AG04449 (cell line): Measurements from ENCODE around the gene CUEDC1.

ENCODE experiments used
- CTCF ChIA-PET: fragments of 350-600 bp; formaldehyde crosslinking; extraction: SDS; loops from one replicate; lab custom pipeline; 2021; ENCODE audit warnings: antibody characterized with exemption; lab: Yijun Ruan, JAX
- POLR2A ChIA-PET: fragments of 400-600, 350-600 bp; formaldehyde crosslinking; extraction: SDS; loops from one replicate; lab custom pipeline; 2020; ENCODE audit warnings: antibody characterized with exemption, inconsistent platforms; lab: Yijun Ruan, JAX
- DNase-seq: peaks from one replicate; pipeline ENCODE4 v3.0.0-alpha.2; 2010; ENCODE audit warnings: low read depth, low spot score
- H3K4me3 ChIP-seq: 2 replicates; pipeline ENCODE4 v1.5.1; 2011; ENCODE audit warnings: low read depth, mild to moderate bottlenecking, control low read depth, low read length
- TF ChIP-seq, protein P1 (sequence below): IDR thresholded peaks from one replicate; pipeline ENCODE4 v1.5.1; 2011; ENCODE audit warnings: mild to moderate bottlenecking, moderate library complexity, low read length, control low read depth, inconsistent platforms; ENCODE audit not compliant: insufficient read depth; ENCODE audit errors: missing control alignments

The CUEDC1 gene

GRCh38 chr17:57940653-57941329 lies 14.4 kb downstream of the CUEDC1 start:
- CTCF ChIA-PET: interaction anchor here (0.8 to 1.5 kb wide), 4 partner anchors 22 to 59 kb away, joined by 3 to 5 read pairs (median 4); no protein-coding TSS in a partner anchor
- DNase-seq: no peak

GRCh38 chr17:57940231-57940630 lies 15.0 kb downstream of the CUEDC1 start:
- CTCF ChIA-PET: interaction anchor here (0.8 to 2.5 kb wide), 4 partner anchors 40 to 59 kb away, joined by 3 to 9 read pairs (median 4); no protein-coding TSS in a partner anchor
- POLR2A ChIA-PET: interaction anchor here (0.6 to 1.1 kb wide), 3 partner anchors 17 to 1347 kb away, joined by 3 read pairs; partner anchors contain the start of gene NOG
- H3K4me3 ChIP-seq: no peak overlapping the region
- DNase-seq: no peak
- TF ChIP-seq, protein P1, sequence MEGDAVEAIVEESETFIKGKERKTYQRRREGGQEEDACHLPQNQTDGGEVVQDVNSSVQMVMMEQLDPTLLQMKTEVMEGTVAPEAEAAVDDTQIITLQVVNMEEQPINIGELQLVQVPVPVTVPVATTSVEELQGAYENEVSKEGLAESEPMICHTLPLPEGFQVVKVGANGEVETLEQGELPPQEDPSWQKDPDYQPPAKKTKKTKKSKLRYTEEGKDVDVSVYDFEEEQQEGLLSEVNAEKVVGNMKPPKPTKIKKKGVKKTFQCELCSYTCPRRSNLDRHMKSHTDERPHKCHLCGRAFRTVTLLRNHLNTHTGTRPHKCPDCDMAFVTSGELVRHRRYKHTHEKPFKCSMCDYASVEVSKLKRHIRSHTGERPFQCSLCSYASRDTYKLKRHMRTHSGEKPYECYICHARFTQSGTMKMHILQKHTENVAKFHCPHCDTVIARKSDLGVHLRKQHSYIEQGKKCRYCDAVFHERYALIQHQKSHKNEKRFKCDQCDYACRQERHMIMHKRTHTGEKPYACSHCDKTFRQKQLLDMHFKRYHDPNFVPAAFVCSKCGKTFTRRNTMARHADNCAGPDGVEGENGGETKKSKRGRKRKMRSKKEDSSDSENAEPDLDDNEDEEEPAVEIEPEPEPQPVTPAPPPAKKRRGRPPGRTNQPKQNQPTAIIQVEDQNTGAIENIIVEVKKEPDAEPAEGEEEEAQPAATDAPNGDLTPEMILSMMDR: no peak

More at GRCh38 chr17:57940653-57941329, 14.4 kb downstream of the CUEDC1 start:
- H3K4me3 ChIP-seq: no peak overlapping the region
- TF ChIP-seq, protein P1: no peak
- POLR2A ChIA-PET: interaction anchor here (1.1 kb wide), 1 partner anchor 66 kb away, joined by 3 read pairs; no protein-coding TSS in a partner anchor

- TF ChIP-seq, protein P1: no peak
- H3K4me3 ChIP-seq: no peak overlapping the region
- CTCF ChIA-PET: interaction anchor here (1.0 to 2.5 kb wide), 2 partner anchors 40 to 49 kb away, joined by 3 to 9 read pairs; no protein-coding TSS in a partner anchor
- DNase-seq: no peak
- POLR2A ChIA-PET: interaction anchor here (0.6 to 1.1 kb wide), 3 partner anchors 17 to 1346 kb away, joined by 3 read pairs; partner anchors contain the start of gene NOG
Measured at GRCh38 chr17:57939797-57940196, 15.4 kb downstream of the CUEDC1 start.

GRCh38 chr17:57938061-57938502 lies 17.1 kb downstream of the CUEDC1 start:
- CTCF ChIA-PET: interaction anchor here (0.9 to 2.5 kb wide), 3 partner anchors 10 to 57 kb away, joined by 3 to 9 read pairs (median 3); no protein-coding TSS in a partner anchor
- H3K4me3 ChIP-seq: no peak overlapping the region
- TF ChIP-seq, protein P1: no peak
- POLR2A ChIA-PET: no interaction called here
- DNase-seq: no peak

DNA sequence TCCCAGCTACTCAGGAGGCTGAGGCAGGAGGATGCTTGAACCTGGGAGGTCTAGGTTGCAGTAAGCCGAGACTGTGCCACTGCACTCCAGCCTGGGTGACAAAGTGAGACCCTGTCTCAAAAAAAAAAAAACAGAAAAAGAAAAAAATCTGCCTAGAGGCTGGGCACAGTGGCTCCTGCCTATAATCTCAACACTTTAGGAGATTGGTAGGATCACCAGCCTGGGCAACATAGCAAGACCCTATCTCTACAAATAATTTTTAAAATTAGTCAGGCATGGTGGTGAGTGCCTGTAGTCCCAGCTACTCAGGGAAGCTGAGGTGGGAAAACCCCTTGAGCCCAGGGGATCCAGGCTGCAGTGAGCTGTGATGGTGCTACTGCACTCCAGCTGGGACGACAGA lies 17.7 kb downstream of the CUEDC1 start:
- ChIA-PET POLR2A (no interaction called here), CTCF (interaction anchor here (0.9 to 1.5 kb wide), 2 partner anchors 10 to 29 kb away, joined by 3 read pairs; no protein-coding TSS in a partner anchor)
- TF ChIP-seq, protein P1: no peak
- no peak overlapping the region for H3K4me3 ChIP-seq
- DNase-seq: no peak
